GM23248 (cell line): ENCODE results near the gene PRSS56. TPM values are rescaled to one million over a fixed set of nuclear protein-coding genes. Genes with fewer than 3 reads are reported as not detected.

Source experiments
- DNase-seq: peaks from one replicate; pipeline ENCODE4 v3.0.0-alpha.2; 2015
- H2AFZ ChIP-seq: fragments of 200-600 bp; sonication (generic); 2 replicates; pipeline ENCODE4 v1.6.1; 2016; ENCODE audit warnings: antibody characterized with exemption
- H3F3A ChIP-seq: fragments of 200-600 bp; sonication (generic); 2 replicates; pipeline ENCODE4 v1.6.1; 2016; ENCODE audit warnings: mild to moderate bottlenecking, antibody characterized with exemption, mixed run types; ENCODE audit not compliant: insufficient read depth
- H3K27ac ChIP-seq: fragments of 200-600 bp; sonication (generic); 2 replicates; pipeline ENCODE4 v1.5.1; 2016; ENCODE audit warnings: mild to moderate bottlenecking
- H3K27me3 ChIP-seq: fragments of 200-600 bp; sonication (generic); replicated peaks from 2 replicates; pipeline ENCODE4 v1.6.1; 2016; ENCODE audit warnings: mild to moderate bottlenecking; ENCODE audit not compliant: insufficient read depth
- H3K36me3 ChIP-seq: fragments of 200-600 bp; sonication (generic); 2 replicates; pipeline ENCODE4 v1.6.1; 2016; ENCODE audit warnings: low read depth, mild to moderate bottlenecking
- H3K4me1 ChIP-seq: fragments of 200-600 bp; sonication (generic); 2 replicates; pipeline ENCODE4 v1.6.1; 2016; ENCODE audit warnings: mild to moderate bottlenecking; ENCODE audit not compliant: insufficient read depth
- H3K4me2 ChIP-seq: fragments of 200-600 bp; sonication (generic); one replicate; pipeline ENCODE4 v1.6.1; 2016; ENCODE audit warnings: mild to moderate bottlenecking; ENCODE audit not compliant: unreplicated experiment
- H3K4me3 ChIP-seq: fragments of 200-600 bp; sonication (generic); 2 replicates; pipeline ENCODE4 v1.5.1; 2016; ENCODE audit warnings: mild to moderate bottlenecking
- H3K79me2 ChIP-seq: fragments of 200-600 bp; sonication (generic); 2 replicates; pipeline ENCODE4 v1.6.1; 2016; ENCODE audit warnings: mild to moderate bottlenecking; ENCODE audit not compliant: insufficient read depth
- H3K9ac ChIP-seq: fragments of 200-600 bp; sonication (generic); 2 replicates; pipeline ENCODE4 v1.6.1; 2016; ENCODE audit warnings: mild to moderate bottlenecking
- H3K9me2 ChIP-seq: fragments of 200-600 bp; sonication (generic); 2 replicates; pipeline ENCODE4 v1.6.1; 2016; ENCODE audit warnings: mixed run types, mild to moderate bottlenecking, moderate library complexity; ENCODE audit not compliant: insufficient read depth
- H3K9me3 ChIP-seq: fragments of 200-600 bp; sonication (generic); one replicate; pipeline ENCODE4 v1.6.1; 2017; ENCODE audit warnings: low read depth
- H4K20me1 ChIP-seq: fragments of 200-600 bp; sonication (generic); 2 replicates; pipeline ENCODE4 v1.6.0; 2016; ENCODE audit not compliant: insufficient read depth
- EZH2 ChIP-seq: fragments of 200-600 bp; sonication (generic); IDR thresholded peaks from 2 replicates; pipeline ENCODE4 v1.6.1; 2018; ENCODE audit warnings: antibody characterized with exemption, mild to moderate bottlenecking; ENCODE audit not compliant: insufficient read depth, poor library complexity, severe bottlenecking
- EZH2phosphoT487 ChIP-seq: fragments of 200-600 bp; sonication (generic); IDR thresholded peaks from 2 replicates; pipeline ENCODE4 v1.6.1; 2018; ENCODE audit warnings: antibody characterized with exemption, moderate library complexity, mild to moderate bottlenecking, low read depth; ENCODE audit not compliant: insufficient read depth
- WGBS, 2 experiments: methylation state at CpG; one replicate each; pipeline ENCODE4 v1.1.6; 2015 to 2017; ENCODE audit warnings: low lambda C conversion rate in 2 of 2, low coverage in 1 of 2; ENCODE audit errors: missing lambda C conversion rate in 2 of 2; 5-methylcytosine and 5-hydroxymethylcytosine counted together
- in situ Hi-C: fragments of 300-500 bp; cut with MboI; formaldehyde crosslinking; loops from 2 replicates; pipeline ENCODE4 v1.15.0; 2020
- polyA plus RNA-seq: library from polyadenylated mRNA; unstranded; fragments of >200 nt; fragmentation: Nextera tagmentation; extraction: Ambion mirVana; gene quantifications from 2 replicates; pipeline ENCODE4 v1.2.1, GENCODE V29; 2016
- total RNA-seq: library from RNA; depleted of rRNA; stranded (reverse); fragments of >200 nt; shearing (Covaris generic); gene quantifications from 2 replicates; pipeline ENCODE4 v1.2.3, GENCODE V29; 2014

Gene PRSS56
- total and polyA plus RNA-seq, 2 experiments from 2014 or later, result not detected

DNA sequence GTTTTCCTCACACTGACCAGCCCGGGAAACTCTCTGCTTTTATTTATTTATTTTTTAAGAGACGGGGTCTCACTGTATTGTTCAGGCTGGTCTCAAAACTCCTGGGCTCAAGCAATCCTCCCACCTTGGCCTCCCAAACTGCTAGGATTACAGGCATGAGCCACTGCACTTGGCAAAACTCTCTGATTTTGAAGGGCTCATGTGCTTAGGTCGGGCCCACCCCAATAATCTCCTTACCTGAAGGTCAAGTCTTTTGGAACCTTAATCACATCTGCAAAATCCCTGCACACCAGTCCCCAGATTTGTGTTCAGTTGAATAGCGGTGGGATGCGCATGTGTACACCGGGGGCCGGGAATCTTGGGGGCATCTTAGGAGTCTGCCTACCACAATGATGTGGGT lies 24.9 kb upstream of the PRSS56 start:
- no peaks in the 10 kb centered on the region for H3F3A ChIP-seq
- H3K36me3 ChIP-seq, result no peaks in the 10 kb centered on the region
- no peak for DNase-seq
- H3K9me2 ChIP-seq, result no peaks in the 10 kb centered on the region
- H3K27ac ChIP-seq, result no peak overlapping the region
- in situ Hi-C loops, result no loop called here
- no peaks in the 10 kb centered on the region for H3K4me1 ChIP-seq
- H3K9ac ChIP-seq, result no peak overlapping the region
- H3K9me3 ChIP-seq, result no peaks in the 10 kb centered on the region
- no peaks in the 10 kb centered on the region for H4K20me1 ChIP-seq
- no peak overlapping the region for H2AFZ ChIP-seq
- TF ChIP-seq EZH2, result no peak
- no peak for TF ChIP-seq EZH2phosphoT487
- H3K27me3 ChIP-seq, result 0 out of 2 replicates have a peak, but pooled peaks cover 9% of the 10 kb centered on the region
- H3K4me3 ChIP-seq, result no peak overlapping the region
- H3K79me2 ChIP-seq, result no peaks in the 10 kb centered on the region
- WGBS, 2 experiments, result 65 to 75% methylated on average over 7 of the region's 7 CpGs
- H3K4me2 ChIP-seq, result no peak overlapping the region

DNA sequence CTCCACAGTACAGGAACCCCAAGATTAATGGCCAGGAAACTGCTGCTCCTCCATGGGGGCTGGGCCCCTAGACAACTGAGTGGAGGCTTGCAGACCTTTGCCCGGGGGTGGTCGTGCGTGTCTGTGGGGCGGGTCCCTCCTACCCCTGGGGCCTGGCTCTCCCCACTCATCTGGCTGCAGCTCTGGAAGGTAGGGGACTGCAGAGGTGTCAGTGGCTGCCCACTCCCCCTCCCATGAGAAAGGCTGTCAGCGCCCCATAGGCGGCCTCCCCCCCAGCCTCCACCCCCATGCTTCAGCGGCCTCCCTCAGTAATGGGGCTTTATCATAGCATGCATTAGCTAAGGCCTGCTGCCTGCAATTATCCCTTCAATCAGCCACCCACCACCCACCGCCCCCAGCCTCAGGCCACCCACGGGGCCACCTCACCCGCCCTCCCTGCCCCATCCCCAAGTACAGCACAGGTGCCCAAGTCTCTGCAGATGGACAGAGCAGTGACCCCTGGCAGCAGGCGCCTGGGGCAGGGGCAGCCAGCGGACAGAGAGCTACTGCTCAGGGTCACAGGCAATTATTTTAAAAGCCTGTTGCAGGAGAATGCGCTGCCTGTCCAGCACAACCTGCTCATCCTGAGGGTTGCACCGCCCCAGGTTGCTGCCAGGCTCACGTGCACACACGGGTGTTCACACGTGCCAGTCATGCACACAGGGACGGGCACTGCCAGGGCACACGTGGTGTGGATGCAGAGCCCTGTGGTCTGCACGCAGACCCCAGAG lies 23.5 kb upstream of the PRSS56 start:
- no peak overlapping the region for H3K27ac ChIP-seq
- peaks cover 9% of the 10 kb centered on the region; the same call in 1 of the 2 replicates for H3K27me3 ChIP-seq
- no peaks in the 10 kb centered on the region for H3K9me2 ChIP-seq
- H3F3A ChIP-seq, result no peaks in the 10 kb centered on the region
- no peak overlapping the region for H2AFZ ChIP-seq
- in situ Hi-C loops, result no loop called here
- no peak for DNase-seq
- H3K4me3 ChIP-seq, result no peak overlapping the region
- no peaks in the 10 kb centered on the region for H4K20me1 ChIP-seq
- TF ChIP-seq EZH2 (no peak), EZH2phosphoT487 (no peak)
- no peaks in the 10 kb centered on the region for H3K9me3 ChIP-seq
- H3K79me2 ChIP-seq, result no peaks in the 10 kb centered on the region
- H3K4me2 ChIP-seq, result no peak overlapping the region
- H3K4me1 ChIP-seq, result no peaks in the 10 kb centered on the region
- H3K36me3 ChIP-seq, result no peaks in the 10 kb centered on the region
- 44 to 48% methylated on average over 17 to 20 of the region's 20 CpGs for WGBS, 2 experiments
- no peak overlapping the region for H3K9ac ChIP-seq

DNA sequence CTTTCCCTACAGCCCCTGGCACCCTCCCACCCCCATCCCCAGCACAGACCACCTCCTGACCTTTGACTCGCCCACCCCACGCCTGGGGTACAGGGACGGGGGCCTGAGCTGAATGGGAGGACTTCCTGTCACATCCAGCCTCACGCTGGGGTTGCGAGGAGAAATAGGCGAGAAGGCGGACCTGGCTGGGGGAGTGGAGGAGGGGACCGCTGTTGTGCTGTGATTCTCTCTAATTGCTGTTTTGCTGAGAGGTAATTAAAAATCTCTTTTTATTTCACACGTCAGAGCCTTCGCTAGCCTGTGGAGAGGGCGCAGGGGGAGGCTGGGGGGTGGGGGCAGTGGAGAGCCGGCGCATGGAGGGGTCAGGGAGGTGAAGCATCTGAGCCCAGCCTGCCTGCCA lies 22.8 kb upstream of the PRSS56 start:
- TF ChIP-seq EZH2, result no peak
- TF ChIP-seq EZH2phosphoT487, result no peak
- Histone ChIP-seq H2AFZ (no peak overlapping the region), H3K4me3 (no peak overlapping the region), H3K9me3 (no peaks in the 10 kb centered on the region), H4K20me1 (no peaks in the 10 kb centered on the region), H3K27ac (no peak overlapping the region), H3K79me2 (no peaks in the 10 kb centered on the region), H3K9ac (no peak overlapping the region), H3K4me1 (no peaks in the 10 kb centered on the region), H3K9me2 (no peaks in the 10 kb centered on the region), H3K36me3 (no peaks in the 10 kb centered on the region), H3K27me3 (peaks cover 10% of the 10 kb centered on the region; the same call in 1 of the 2 replicates), H3F3A (no peaks in the 10 kb centered on the region), H3K4me2 (no peak overlapping the region)
- in situ Hi-C loops, result no loop called here
- 54 to 57% methylated on average over 13 of the region's 13 CpGs for WGBS, 2 experiments
- DNase-seq, result no peak

DNA sequence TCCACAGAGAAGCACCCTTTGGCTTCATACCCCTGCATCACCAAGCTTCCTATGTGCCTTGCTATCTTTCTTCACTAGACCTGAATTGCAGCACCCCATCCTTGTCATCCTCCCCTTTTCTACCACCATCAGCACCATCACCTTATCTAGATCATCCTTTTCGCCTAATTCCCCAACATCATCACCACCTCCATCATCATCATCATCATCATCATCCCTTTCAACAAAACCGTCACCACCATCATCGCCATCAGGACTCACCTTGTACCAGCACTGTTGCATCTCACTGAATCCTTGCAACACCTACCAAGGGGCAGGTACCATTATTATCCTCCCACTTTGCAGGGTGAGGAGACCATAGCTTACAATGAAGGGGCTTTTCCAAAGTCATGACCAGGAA lies 21.7 kb upstream of the PRSS56 start:
- Histone ChIP-seq H3K27me3 (peaks cover 19% of the 10 kb centered on the region), H2AFZ (no peak overlapping the region), H3K79me2 (no peaks in the 10 kb centered on the region), H3K4me1 (no peaks in the 10 kb centered on the region), H3K36me3 (no peaks in the 10 kb centered on the region), H3K9me2 (no peaks in the 10 kb centered on the region), H3K27ac (no peak overlapping the region), H3K4me3 (no peak overlapping the region), H3K9ac (no peak overlapping the region), H3F3A (no peaks in the 10 kb centered on the region), H3K9me3 (no peaks in the 10 kb centered on the region), H4K20me1 (no peaks in the 10 kb centered on the region), H3K4me2 (no peak overlapping the region)
- no peak for DNase-seq
- TF ChIP-seq EZH2phosphoT487 (no peak), EZH2 (no peak)
- WGBS, 2 experiments, result 66 to 68% methylated on average over 3 of the region's 3 CpGs
- in situ Hi-C loops, result no loop called here
